CD4-positive, alpha-beta T cell treated with Interleukin-10 for 1 hour (primary cell): ENCODE results near the gene ITGBL1.

Experiments
- DNase-seq: peaks from one replicate; pipeline ENCODE4 v3.0.0-alpha.2; 2020

ITGBL1 gene

DNA sequence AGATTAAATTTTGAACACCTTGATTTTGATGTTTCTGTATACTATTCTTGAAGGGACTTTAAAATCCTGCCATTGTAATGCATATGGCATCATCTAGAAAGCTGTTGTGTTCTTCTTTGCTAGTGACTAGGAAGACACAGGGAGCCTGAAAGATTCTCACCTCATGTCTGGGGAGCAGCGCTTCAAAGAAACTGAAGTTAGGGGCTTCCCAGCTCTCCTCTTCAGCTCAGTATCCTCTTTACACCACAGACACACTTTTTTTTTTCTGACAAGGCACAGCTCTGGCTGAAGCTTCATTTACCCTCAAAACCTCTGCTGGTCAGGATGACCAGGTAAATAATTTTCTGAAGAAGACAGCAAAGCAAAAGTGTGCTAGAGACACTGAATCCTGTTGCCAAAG is 255.6 kb downstream of the ITGBL1 start:
- DNase-seq = no peak

DNA sequence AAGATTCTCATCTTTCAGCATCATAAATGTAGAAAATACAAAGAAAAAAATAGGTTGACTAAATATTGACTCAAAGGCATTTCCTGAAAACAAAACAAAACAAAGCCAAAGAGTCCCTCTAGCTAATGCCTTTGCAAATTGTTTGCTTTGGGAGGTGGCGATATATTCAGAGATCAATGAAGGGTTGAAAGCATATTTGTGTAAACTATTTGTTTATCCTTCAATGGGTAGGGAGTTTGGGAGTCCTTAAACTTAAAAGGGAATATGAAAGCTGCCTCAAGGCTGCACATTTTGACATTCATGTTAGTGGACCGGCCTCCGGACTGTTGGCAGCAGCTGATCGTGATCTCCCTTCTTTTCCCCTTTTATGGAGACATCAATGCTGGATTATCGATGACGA is 257.5 kb downstream of the ITGBL1 start:
- no peak for DNase-seq

GRCh38 chr13:101711307-101712025 is 259.0 kb downstream of the ITGBL1 start:
- DNase-seq = no peak

GRCh38 chr13:101712026-101712348 is 259.5 kb downstream of the ITGBL1 start:
- DNase-seq = no peak

- DNase-seq = no peak
Measured at GRCh38 chr13:101714195-101714594, 261.7 kb downstream of the ITGBL1 start.

DNA sequence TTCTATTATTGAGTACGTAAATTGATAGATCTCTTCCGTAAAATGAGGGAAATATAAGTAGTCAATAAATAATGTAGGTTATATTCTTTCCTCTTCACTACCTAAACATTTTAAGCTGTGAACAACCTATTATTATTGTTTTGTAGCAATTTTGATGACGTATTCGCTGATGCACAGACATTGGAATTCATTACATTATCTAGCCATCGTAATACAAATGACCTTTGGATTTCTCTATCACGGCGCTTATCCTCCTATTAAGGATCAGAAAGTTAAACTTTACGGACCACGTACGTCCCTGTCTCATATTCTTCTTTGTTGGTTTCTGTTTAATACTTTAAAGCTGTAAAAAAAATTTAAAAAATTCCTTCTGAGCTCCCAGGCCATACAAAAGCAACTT is 264.9 kb downstream of the ITGBL1 start:
- no peak for DNase-seq

DNA sequence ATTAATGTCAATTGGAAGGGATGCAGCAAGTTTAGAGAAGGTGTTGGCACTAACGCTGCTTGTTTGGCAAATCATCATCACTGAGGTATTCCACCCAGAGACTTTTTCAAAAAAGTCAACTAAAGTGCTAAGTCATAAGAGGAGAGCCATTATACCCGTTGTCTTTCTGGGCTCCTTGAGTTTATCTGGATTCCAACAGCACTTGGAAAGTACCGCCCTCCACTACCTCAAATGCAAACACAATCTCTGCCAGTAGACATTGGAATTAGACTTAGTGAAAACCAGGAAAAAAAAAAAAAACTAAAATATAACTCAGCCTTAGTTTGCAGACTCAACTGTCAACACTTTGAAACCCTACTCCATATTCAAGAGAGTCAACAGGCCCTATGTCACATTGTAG is 266.0 kb downstream of the ITGBL1 start:
- DNase-seq = no peak

DNA sequence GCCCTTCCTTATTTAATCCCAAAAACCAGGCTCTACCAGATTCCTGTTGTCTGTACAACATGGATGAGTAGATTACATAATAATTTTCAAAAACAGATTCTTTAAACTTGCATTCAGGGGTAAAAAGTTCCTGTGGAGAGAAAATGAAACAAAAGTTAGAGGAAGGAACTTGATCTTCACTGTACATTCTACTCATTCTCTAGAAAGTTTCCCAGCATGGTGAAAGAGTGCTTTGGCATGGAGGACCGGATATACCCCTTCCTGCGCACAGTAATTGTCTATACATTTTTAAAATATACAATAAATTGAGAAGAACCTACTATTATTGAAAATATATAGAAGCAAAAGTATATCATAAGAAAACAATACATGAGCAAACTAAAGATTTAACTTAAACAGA is 274.2 kb downstream of the ITGBL1 start:
- no peak for DNase-seq

DNA sequence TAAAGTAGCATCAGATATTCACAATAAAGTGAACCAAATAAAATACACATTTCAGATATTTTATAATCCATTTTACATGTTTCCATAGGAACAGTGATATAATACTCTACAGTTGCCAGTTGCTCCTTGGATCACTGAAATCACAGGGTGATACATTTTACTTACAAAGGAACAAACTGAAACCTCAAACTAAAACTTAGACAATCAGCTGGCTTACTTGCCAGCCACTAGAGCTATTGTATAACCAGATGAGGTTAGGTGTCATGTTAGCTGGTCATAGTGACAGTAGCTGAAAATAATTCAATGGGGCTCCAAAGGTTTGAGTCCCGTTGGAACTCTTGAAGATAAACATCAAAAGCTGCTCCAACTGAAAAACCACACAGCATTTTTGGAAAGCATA is 274.6 kb downstream of the ITGBL1 start:
- no peak for DNase-seq

DNA sequence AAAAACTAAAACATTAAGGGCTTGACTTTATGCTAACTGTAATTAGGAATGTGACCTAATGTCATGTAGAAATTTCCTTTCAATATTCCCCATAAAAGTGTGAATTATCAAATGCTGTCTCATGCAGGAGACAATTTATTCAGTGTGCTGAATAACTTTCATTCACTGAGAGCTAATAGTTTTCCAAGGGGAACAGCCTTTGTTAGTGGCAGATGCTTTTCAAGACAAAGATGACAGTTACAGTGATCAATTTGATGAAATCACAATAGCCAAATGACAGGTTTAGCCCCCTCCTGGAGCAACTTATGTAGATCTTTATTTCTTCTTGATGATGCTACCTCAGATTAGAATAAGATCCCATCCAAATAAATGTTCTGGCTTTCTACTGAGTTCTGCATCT is 275.5 kb downstream of the ITGBL1 start:
- no peak for DNase-seq

GRCh38 chr13:101728615-101729014 is 276.1 kb downstream of the ITGBL1 start:
- no peak for DNase-seq

- no peak for DNase-seq
Measured at GRCh38 chr13:101730420-101731000, 278.0 kb downstream of the ITGBL1 start.

DNA sequence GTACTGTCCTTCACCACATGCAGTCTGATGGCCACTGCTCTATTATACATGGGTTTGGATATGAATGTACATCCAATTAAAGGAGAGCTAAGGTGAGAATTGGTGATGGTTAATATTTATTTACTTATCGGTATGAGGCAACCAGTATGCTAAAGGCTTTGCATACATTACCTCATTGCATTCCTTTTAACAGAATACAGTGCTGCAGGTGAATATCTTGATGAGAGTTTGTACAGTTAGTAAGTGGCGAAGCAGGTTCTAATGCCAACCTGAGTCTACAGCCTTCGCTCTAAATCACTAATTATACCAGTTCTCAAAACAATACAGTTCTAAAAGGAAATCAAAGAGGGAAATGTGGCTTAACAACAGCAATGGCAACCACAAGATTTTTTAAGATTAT is 284.1 kb downstream of the ITGBL1 start:
- DNase-seq = no peak

- no peak for DNase-seq
Measured at GRCh38 chr13:101738336-101738735, 285.9 kb downstream of the ITGBL1 start.

GRCh38 chr13:101739382-101740178 is 287.1 kb downstream of the ITGBL1 start:
- DNase-seq = no peak

DNA sequence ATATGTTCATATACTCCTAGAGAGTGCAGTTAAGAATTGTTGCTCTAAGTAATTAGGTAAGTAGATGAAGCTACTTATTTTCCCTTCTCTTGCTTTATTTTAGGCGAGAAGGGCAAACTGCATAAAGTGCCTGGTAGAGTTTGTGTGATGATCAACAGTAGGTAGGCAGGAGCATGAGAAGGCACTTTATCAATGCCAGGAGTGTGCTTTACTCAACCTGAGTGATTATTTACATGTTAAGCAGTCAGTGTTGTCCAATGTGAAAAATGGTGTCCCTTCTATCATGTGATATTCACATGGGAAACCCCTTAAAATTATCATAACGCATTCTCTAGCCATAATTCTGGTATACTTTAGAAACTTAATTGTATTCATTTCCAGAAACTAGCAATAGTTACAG is 294.0 kb downstream of the ITGBL1 start:
- DNase-seq = no peak

DNA sequence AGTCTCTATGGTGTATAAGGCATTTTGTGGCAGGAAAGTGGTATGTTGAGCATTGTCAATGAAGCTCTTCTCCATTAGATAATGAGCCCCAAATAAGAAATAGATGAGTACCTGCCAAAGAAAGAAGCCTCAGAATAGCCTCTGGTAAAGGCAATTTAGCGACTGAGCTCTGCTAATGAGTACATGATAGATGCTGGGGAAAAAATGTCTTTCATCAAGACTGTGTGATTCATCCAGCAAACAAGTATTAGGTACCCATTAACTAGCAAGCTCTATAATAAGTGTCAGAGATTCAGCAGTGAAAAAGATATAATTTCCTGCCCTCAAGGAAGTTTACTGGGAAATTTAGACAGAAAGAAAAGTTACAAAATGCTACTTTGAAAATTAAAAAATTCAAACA is 294.6 kb downstream of the ITGBL1 start:
- DNase-seq = no peak

DNA sequence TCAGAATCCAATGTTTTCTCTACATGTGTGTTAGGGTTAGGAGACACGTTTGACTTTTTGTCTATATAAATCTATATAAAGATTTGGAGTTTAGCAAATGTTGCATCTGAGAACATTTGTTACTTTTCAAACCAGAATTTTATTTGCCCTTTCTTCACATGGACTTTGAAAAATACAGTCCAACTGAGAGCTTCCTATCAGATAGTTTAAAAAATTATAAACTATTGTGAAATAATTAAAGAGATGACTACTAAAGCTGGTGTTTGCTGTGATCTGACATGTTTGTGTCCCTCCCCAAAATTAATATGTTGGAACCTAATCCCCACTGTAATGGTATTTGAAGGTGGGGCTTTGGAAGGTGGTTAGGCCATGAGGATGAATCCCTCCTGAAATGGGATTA is 297.1 kb downstream of the ITGBL1 start:
- DNase-seq = no peak

DNA sequence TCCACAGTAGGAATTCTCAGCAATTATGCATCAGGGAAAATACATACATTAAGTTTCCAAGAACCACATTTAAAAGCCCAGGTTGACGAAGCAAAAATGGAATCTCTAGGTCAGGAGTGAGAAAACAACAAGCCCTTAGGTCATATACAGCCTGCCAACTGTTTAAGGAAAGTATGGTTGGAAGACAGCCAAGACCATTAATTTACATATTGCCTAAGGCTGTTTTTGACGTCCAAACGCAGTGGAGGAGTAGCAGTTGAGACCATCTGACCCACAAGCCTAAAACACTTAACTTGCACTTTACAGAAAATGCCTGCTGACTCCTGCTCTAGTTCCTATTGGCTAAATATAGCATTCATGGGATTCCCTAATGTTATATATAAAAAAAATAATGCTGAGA is 299.0 kb downstream of the ITGBL1 start:
- no peak for DNase-seq

DNA sequence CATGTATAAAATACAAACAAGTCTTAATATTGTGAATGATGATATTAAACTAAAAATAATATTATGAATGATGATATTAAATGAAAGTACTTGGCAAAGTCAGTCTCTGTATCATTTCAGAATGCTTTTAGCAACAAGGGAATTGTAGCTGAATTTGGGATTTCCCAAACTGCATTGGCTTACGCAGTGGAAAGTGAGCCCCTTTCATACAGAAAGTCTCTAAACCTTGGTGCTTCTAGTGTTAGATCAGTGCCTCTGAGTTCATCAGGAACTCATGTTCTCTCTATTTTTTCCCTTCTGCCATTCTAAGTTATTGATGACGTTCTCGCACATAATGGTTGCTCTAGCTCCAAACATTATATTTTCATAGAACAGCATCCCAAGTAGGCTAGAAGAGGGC is 300.0 kb downstream of the ITGBL1 start:
- DNase-seq = no peak

- DNase-seq = no peak
Measured at GRCh38 chr13:101755228-101755887, 302.9 kb downstream of the ITGBL1 start.

DNA sequence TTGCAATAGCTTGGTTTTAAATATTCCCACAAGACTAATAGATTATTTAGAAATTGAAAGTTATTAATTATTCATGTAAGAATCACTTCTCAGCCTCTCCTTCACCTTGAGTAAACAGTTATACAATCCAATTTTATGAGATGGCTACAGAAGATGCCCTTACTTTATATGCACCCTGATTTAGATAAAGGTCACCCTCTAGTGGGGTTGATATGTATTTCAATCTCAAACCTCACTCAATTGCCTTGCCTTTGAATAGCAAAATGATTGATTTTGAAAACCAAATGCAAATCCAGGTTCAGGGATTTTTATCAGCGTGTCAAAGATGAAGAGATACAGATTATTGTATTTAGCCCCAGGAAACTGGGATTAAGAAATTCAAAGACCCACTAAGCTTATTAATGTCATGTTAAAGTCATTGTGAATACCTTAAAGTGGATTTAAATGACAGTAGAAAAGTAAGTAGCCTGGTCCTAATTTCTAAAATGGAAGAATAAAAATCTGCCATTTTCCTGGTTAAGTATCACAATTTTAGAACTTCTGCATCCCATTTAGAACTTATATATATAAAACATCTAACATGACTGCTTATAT is 305.1 kb downstream of the ITGBL1 start:
- DNase-seq = peak; percentile 52

- no peak for DNase-seq
Measured at GRCh38 chr13:101763191-101763590, 310.7 kb downstream of the ITGBL1 start.
